Panc1 (cell line): ENCODE data around the gene TM7SF2. TPM values are rescaled to one million over a fixed set of nuclear protein-coding genes. Genes with fewer than 3 reads are reported as not detected.

ENCODE experiments used
- ATAC-seq: fragments of 200-7000 bp; cut with Tn5 transposase; 2 replicates; pipeline ENCODE4 v1.9.1; 2020; ENCODE audit warnings: mild to moderate bottlenecking, moderate library complexity
- BruUV-seq: library from RNA; stranded (reverse); fragments of 400-500 nt; replicated peaks from 2 replicates; lab custom pipeline; 2021; lab: Mats Ljungman, UMichigan
- CTCF ChIA-PET: fragments of 300-600 bp; sonication (Branson Sonifier 250); formaldehyde crosslinking; loops from one replicate; lab custom pipeline; 2022; ENCODE audit warnings: antibody characterized with exemption; lab: Charles Lee
- POLR2A ChIA-PET: fragments of 300-600 bp; sonication (Branson Sonifier 250); formaldehyde crosslinking; loops from one replicate; lab custom pipeline; 2022; ENCODE audit warnings: antibody characterized with exemption; lab: Charles Lee
- DNase-seq: peaks from one replicate; pipeline ENCODE4 v3.0.0-alpha.2; 2010; ENCODE audit warnings: low read depth, low spot score
- H3K27ac ChIP-seq: 2 replicates; pipeline ENCODE4 v1.5.1; 2011; ENCODE audit warnings: mild to moderate bottlenecking, low read length, inconsistent platforms
- H3K27me3 ChIP-seq: fragments of 200-500 bp; sonication (Bioruptor generic); 2 replicates; pipeline ENCODE4 v1.6.0; 2014; ENCODE audit warnings: low read length, inconsistent platforms; ENCODE audit not compliant: control insufficient read depth, insufficient read depth
- H3K36me3 ChIP-seq: fragments of 200-500 bp; sonication (Bioruptor generic); 2 replicates; pipeline ENCODE4 v1.5.1; 2014; ENCODE audit warnings: inconsistent platforms, mild to moderate bottlenecking, low read length, moderate library complexity; ENCODE audit not compliant: control insufficient read depth, insufficient read depth
- H3K4me1 ChIP-seq: 2 replicates; pipeline ENCODE4 v1.5.1; 2011; ENCODE audit warnings: inconsistent platforms, mild to moderate bottlenecking, low read length, moderate library complexity; ENCODE audit not compliant: control insufficient read depth, insufficient read depth
- H3K4me3 ChIP-seq, 2 experiments: 2 replicates each; pipeline ENCODE4 v1.5.1; 2011 to 2012; ENCODE audit warnings: low read depth in 2 of 2, low read length in 2 of 2, mild to moderate bottlenecking in 2 of 2, inconsistent platforms in 1 of 2, moderate library complexity in 1 of 2
- H3K9me3 ChIP-seq: fragments of 200-500 bp; sonication (Bioruptor generic); 2 replicates; pipeline ENCODE4 v1.5.1; 2014; ENCODE audit warnings: low read depth, mild to moderate bottlenecking, inconsistent platforms, low read length, moderate library complexity; ENCODE audit not compliant: control insufficient read depth, insufficient read depth
- POLR2AphosphoS5 ChIP-seq: IDR thresholded peaks from 2 replicates; pipeline ENCODE4 v1.6.1; 2012; ENCODE audit warnings: mild to moderate bottlenecking, low read depth, low read length, moderate library complexity
- SIN3A ChIP-seq: IDR thresholded peaks from 2 replicates; pipeline ENCODE4 v1.6.1; 2012; ENCODE audit warnings: low read depth, mild to moderate bottlenecking, low read length, moderate library complexity, borderline replicate concordance; ENCODE audit not compliant: insufficient read depth
- TCF7L2 ChIP-seq: IDR thresholded peaks from 2 replicates; pipeline ENCODE4 v1.6.1; 2011; ENCODE audit warnings: mild to moderate bottlenecking, low read depth, low read length, inconsistent platforms
- in situ Hi-C: cut with HindIII; loops from 2 replicates; pipeline ENCODE4 v1.10.0; 2016; ENCODE audit warnings: low sequenced_read_pairs, low pct_unique_long_range_greater_than_20kb
- intact Hi-C: fragments of 100-400 bp; cut with micrococcal nuclease; formaldehyde crosslinking; loops from one replicate; pipeline ENCODE4 v1.10.0; 2022; ENCODE audit not compliant: unreplicated experiment
- total RNA-seq: library from RNA; stranded (reverse); gene quantifications from one replicate; pipeline ENCODE4 v1.2.1, GENCODE V29; 2021; ENCODE audit not compliant: unreplicated experiment
- TF ChIP-seq, protein P1 (sequence below), 2 experiments: IDR thresholded peaks; 2 replicates each; pipeline ENCODE4 v1.6.1; 2011 to 2012; ENCODE audit warnings: low read depth in 2 of 2, control low read depth in 1 of 2, low read length in 1 of 2, mild to moderate bottlenecking in 1 of 2, moderate library complexity in 1 of 2; ENCODE audit not compliant: insufficient read depth in 1 of 2
- TF ChIP-seq, protein P2 (sequence below): fragments of 450-650 bp; IDR thresholded peaks from 2 replicates; pipeline ENCODE4 v1.5.1; 2017; ENCODE audit warnings: mild to moderate bottlenecking

The TM7SF2 gene
- total RNA-seq, 1 experiment from 2014 or later, result 85.4 TPM

DNA sequence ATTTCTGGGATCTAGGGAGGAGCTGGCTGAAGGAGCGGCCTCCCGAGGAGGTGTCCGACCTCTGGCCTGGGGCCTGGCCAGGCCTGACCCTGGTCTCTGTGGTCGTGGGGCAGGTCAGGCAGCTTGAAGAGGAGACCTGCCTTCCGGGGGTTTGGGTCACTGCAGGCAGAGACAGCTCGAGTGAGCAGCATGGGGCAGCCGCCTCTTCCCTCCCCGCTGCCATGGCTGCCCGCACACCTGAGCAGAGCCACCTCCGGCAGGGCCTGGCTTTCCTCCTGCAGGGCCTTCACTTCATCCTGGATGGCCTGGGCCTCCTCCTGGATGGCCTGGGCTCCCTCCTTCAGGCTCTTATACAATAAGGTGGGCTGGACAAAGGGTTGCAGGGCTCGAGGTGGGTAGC, 45.4 kb upstream of the TM7SF2 start:
- Histone ChIP-seq H3K9me3 (no peaks in the 10 kb centered on the region), H3K4me1 (no peaks in the 10 kb centered on the region), H3K27ac (no peak overlapping the region), H3K36me3 (no peaks in the 10 kb centered on the region), H3K4me3 (no peak overlapping the region), H3K27me3 (no peaks in the 10 kb centered on the region)
- no TSS peak for BruUV-seq
- no peak for ATAC-seq
- ChIA-PET POLR2A (no interaction called here), CTCF (no interaction called here)
- TF ChIP-seq SIN3A, result no peak
- TF ChIP-seq TCF7L2, result no peak
- TF ChIP-seq POLR2AphosphoS5, result no peak
- TF ChIP-seq, protein P1, sequence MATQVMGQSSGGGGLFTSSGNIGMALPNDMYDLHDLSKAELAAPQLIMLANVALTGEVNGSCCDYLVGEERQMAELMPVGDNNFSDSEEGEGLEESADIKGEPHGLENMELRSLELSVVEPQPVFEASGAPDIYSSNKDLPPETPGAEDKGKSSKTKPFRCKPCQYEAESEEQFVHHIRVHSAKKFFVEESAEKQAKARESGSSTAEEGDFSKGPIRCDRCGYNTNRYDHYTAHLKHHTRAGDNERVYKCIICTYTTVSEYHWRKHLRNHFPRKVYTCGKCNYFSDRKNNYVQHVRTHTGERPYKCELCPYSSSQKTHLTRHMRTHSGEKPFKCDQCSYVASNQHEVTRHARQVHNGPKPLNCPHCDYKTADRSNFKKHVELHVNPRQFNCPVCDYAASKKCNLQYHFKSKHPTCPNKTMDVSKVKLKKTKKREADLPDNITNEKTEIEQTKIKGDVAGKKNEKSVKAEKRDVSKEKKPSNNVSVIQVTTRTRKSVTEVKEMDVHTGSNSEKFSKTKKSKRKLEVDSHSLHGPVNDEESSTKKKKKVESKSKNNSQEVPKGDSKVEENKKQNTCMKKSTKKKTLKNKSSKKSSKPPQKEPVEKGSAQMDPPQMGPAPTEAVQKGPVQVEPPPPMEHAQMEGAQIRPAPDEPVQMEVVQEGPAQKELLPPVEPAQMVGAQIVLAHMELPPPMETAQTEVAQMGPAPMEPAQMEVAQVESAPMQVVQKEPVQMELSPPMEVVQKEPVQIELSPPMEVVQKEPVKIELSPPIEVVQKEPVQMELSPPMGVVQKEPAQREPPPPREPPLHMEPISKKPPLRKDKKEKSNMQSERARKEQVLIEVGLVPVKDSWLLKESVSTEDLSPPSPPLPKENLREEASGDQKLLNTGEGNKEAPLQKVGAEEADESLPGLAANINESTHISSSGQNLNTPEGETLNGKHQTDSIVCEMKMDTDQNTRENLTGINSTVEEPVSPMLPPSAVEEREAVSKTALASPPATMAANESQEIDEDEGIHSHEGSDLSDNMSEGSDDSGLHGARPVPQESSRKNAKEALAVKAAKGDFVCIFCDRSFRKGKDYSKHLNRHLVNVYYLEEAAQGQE (IDR thresholded peaks at IDR 0.05; ENCODE audit: insufficient read depth in 1 of 2, low read depth in 2 of 2, low read length in 1 of 2), result no peak
- TF ChIP-seq, protein P2, sequence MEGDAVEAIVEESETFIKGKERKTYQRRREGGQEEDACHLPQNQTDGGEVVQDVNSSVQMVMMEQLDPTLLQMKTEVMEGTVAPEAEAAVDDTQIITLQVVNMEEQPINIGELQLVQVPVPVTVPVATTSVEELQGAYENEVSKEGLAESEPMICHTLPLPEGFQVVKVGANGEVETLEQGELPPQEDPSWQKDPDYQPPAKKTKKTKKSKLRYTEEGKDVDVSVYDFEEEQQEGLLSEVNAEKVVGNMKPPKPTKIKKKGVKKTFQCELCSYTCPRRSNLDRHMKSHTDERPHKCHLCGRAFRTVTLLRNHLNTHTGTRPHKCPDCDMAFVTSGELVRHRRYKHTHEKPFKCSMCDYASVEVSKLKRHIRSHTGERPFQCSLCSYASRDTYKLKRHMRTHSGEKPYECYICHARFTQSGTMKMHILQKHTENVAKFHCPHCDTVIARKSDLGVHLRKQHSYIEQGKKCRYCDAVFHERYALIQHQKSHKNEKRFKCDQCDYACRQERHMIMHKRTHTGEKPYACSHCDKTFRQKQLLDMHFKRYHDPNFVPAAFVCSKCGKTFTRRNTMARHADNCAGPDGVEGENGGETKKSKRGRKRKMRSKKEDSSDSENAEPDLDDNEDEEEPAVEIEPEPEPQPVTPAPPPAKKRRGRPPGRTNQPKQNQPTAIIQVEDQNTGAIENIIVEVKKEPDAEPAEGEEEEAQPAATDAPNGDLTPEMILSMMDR, result no peak
- DNase-seq, result no peak
- in situ Hi-C loops, result no loop called here
- intact Hi-C loops, result no loop called here

GRCh38 chr11:65066805-65067291, 44.8 kb upstream of the TM7SF2 start:
- Histone ChIP-seq H3K4me3 (no peak overlapping the region), H3K36me3 (no peaks in the 10 kb centered on the region), H3K27me3 (no peaks in the 10 kb centered on the region), H3K9me3 (no peaks in the 10 kb centered on the region), H3K27ac (no peak overlapping the region), H3K4me1 (no peaks in the 10 kb centered on the region)
- no peak for ATAC-seq
- no TSS peak for BruUV-seq
- intact Hi-C loops (no loop called here), in situ Hi-C loops (no loop called here)
- DNase-seq, result no peak
- ChIA-PET CTCF (no interaction called here), POLR2A (no interaction called here)
- TF ChIP-seq TCF7L2 (no peak), SIN3A (no peak), POLR2AphosphoS5 (no peak)
- TF ChIP-seq, protein P1 (IDR thresholded peaks at IDR 0.05; ENCODE audit: insufficient read depth in 1 of 2, low read depth in 2 of 2, low read length in 1 of 2), result no peak
- TF ChIP-seq, protein P2, result no peak
